Neural crest cell (in vitro differentiated cells): ENCODE measurements around the gene HMGN1. TPM values are rescaled to one million over a fixed set of nuclear protein-coding genes. Genes with fewer than 3 reads are reported as not detected.

ENCODE experiments used
- DNase-seq: peaks from one replicate; pipeline ENCODE4 v3.0.0; 2021; ENCODE audit warnings: low read depth, mixed read lengths, low spot score
- H3K27ac Mint-ChIP-seq: one replicate; pipeline ENCODE4 v1.8.0; 2021; ENCODE audit warnings: mild to moderate bottlenecking, mixed read lengths; ENCODE audit not compliant: unreplicated experiment
- H3K27me3 Mint-ChIP-seq: 2 replicates; pipeline ENCODE4 v1.8.0; 2021; ENCODE audit warnings: low read depth, mild to moderate bottlenecking, mixed read lengths
- H3K36me3 Mint-ChIP-seq: 2 replicates; pipeline ENCODE4 v1.8.0; 2021; ENCODE audit warnings: low read depth, mild to moderate bottlenecking, mixed read lengths
- H3K4me1 Mint-ChIP-seq: 2 replicates; pipeline ENCODE4 v1.8.0; 2021; ENCODE audit warnings: mixed read lengths
- H3K4me3 Mint-ChIP-seq: one replicate; pipeline ENCODE4 v1.8.0; 2021; ENCODE audit warnings: mild to moderate bottlenecking, mixed read lengths
- H3K9me3 Mint-ChIP-seq: 2 replicates; pipeline ENCODE4 v1.8.0; 2021; ENCODE audit warnings: mixed read lengths
- CTCF ChIP-seq: fragments of 200-600 bp; sonication (generic); conservative IDR thresholded peaks from 2 replicates; pipeline ENCODE4 v1.5.0; 2021; ENCODE audit warnings: antibody characterized with exemption, mild to moderate bottlenecking
- total RNA-seq: library from RNA; stranded (reverse); gene quantifications from 2 replicates; pipeline ENCODE4 v1.2.1, GENCODE V29; 2021

The HMGN1 gene
- total RNA-seq, 1 donor from 2014 or later = 589 TPM

- DNase-seq = no peak
- Mint-ChIP-seq H3K36me3 (no peaks in the 10 kb centered on the region), H3K9me3 (peaks cover 4% of the 10 kb centered on the region), H3K4me3 (no peak overlapping the region), H3K27me3 (no peaks in the 10 kb centered on the region), H3K4me1 (peaks cover 14% of the 10 kb centered on the region), H3K27ac (no peak overlapping the region)
- no peak for TF ChIP-seq CTCF
These were observed 16.1 kb upstream of the HMGN1 start for GRCh38 chr21:39364949-39365348.

GRCh38 chr21:39363607-39364555 is 15.0 kb upstream of the HMGN1 start:
- Mint-ChIP-seq H3K9me3 (peaks cover 4% of the 10 kb centered on the region), H3K36me3 (no peaks in the 10 kb centered on the region), H3K27ac (no peak overlapping the region), H3K4me3 (no peak overlapping the region), H3K4me1 (peaks cover 14% of the 10 kb centered on the region), H3K27me3 (no peaks in the 10 kb centered on the region)
- no peak for TF ChIP-seq CTCF
- no peak for DNase-seq

GRCh38 chr21:39362733-39363132 is 13.8 kb upstream of the HMGN1 start:
- Mint-ChIP-seq H3K4me3 (no peak overlapping the region), H3K4me1 (peaks cover 14% of the 10 kb centered on the region), H3K27ac (peak overlapping the region; percentile 44), H3K9me3 (peaks cover 3% of the 10 kb centered on the region), H3K36me3 (no peaks in the 10 kb centered on the region), H3K27me3 (no peaks in the 10 kb centered on the region)
- DNase-seq = no peak
- TF ChIP-seq CTCF = no peak

- Mint-ChIP-seq H3K27ac (no peak overlapping the region), H3K36me3 (no peaks in the 10 kb centered on the region), H3K9me3 (peaks cover 2% of the 10 kb centered on the region), H3K4me3 (no peak overlapping the region), H3K27me3 (peaks cover 2% of the 10 kb centered on the region), H3K4me1 (peaks cover 14% of the 10 kb centered on the region)
- DNase-seq = no peak
- no peak for TF ChIP-seq CTCF
These were observed 10.5 kb upstream of the HMGN1 start for GRCh38 chr21:39359382-39359781.

- Mint-ChIP-seq H3K4me3 (no peak overlapping the region), H3K27me3 (peaks cover 2% of the 10 kb centered on the region), H3K9me3 (peaks cover 2% of the 10 kb centered on the region), H3K4me1 (peaks cover 10% of the 10 kb centered on the region), H3K27ac (no peak overlapping the region), H3K36me3 (no peaks in the 10 kb centered on the region)
- TF ChIP-seq CTCF = no peak
- no peak for DNase-seq
These were observed 4.4 kb upstream of the HMGN1 start for GRCh38 chr21:39353295-39353694.
